Activated CD4-positive, CD25-positive, alpha-beta regulatory T cell treated with anti-CD3 and anti-CD28 coated beads, Interleukin-2, amount 50 U/mL, for 72 hours (primary cell): ENCODE results near the gene SCAF4.
A peak's percentile ranks its signal among the peaks of the same experiment; 100 is the strongest.
"Not testable (repeated sequence)": the region's sequence is repeated elsewhere in the genome, so short reads cannot be mapped to it uniquely, and the experiment has no call there.

Experiments
- DNase-seq: peaks from one replicate; pipeline ENCODE4 v3.0.0; 2021

The SCAF4 gene

DNA sequence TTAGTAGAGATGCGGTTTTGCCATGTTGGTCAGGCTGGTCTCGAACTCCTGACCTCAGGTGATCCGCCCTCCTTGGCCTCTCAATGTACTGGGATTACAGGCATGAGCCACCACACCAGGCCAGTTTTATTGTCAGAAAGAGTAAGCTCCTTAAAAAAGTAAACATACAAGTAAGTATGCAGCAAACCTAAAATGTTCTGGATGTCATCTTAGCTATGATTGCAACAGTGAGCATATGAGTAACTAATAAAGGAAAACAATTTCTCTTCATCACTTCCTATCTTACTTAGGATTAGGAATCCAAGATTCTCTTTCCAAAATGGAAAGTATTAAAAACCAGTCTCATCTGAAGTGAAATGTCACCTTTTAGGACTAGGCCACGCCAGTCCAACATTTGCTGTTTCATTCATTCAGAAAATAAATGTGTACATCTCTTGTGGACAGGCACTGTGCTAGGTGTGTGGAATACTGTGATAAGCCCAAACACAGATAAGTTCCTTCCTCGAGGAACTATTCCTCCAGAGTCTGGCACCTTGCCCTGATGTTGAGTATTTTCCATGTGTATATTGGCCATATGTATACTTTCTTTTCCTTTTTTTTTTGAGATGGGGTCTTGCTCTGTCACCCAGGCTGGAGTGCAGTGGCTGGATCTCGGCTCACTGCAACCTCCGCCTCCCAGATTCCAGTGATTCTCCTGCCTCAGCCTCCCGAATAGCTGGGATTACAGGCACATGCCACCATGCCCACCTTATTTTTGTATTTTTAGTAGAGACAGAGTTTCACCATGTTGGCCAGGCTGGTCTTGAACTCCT, 5.9 kb upstream of the SCAF4 start:
- DNase-seq: not testable (repeated sequence)

DNA sequence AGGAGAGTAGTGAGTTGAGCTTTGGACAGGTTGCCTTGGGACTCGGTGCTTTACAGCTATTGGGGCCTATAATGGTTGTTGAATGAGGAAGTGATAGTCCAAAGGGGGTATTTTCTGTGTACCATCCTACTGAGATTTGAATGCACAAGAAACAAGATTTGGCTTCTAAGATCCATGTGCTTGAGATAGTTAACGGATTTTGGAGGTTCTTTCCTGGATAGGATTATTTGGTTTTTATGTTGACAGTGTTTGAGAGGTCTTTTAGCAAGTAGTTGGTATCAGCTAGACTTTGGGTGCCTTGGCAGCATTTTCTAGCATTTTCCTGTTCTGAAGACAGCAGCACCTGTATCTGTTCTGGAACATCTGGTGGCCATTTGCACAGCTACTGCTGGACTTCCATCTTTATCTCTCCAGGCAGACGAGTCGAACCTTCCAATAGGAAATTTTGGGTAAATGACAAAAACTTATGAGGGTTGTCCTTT, 3.6 kb upstream of the SCAF4 start:
- DNase-seq: no peak

GRCh38 chr21:31733551-31734149, 1.7 kb upstream of the SCAF4 start:
- no peak for DNase-seq

DNA sequence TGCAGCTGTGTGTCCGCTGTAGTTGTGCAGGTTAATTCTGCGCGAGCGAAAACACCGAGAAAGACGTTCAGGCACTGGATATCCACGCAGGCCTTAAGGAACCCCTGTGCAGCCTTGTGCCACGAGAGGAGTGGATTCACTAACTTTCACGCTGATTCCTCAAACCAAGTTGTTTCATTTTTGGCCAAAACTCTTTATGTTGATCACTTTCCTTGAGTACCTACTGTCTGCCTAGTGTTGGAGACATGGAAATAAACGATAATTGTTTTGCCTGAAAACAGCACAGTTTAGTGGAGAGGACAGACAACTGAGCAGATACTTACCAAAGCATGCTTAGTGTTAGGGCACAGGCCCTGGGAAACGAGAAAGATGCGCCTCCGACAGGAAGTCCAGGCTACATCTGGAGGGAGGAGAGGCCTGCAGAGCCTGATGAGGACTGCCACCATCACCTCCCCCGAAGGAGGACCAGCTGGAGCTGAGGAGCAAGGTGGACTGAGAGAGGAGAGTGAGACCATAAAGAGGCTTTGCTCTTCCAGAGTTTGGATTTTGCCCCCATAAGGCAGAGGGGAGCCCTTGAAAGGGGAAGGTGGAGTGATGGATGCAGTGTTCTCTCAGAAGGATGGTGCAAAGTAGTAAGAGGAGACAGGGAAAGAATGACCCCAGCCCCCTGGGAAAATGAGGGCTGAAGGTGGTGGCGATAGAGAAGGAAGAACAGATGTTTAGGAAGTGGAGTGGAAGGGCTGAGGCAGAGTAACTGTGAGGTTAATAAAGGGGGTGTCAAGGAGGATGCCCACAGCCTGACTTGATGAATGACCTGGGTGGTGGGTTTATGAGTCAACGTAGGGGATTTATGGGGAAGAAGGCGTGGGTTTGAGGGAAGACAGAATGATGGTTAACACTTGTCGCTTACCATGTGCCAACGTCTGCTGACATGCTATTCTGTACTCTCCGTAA, 956 bp upstream of the SCAF4 start:
- DNase-seq: peak; percentile 36

DNA sequence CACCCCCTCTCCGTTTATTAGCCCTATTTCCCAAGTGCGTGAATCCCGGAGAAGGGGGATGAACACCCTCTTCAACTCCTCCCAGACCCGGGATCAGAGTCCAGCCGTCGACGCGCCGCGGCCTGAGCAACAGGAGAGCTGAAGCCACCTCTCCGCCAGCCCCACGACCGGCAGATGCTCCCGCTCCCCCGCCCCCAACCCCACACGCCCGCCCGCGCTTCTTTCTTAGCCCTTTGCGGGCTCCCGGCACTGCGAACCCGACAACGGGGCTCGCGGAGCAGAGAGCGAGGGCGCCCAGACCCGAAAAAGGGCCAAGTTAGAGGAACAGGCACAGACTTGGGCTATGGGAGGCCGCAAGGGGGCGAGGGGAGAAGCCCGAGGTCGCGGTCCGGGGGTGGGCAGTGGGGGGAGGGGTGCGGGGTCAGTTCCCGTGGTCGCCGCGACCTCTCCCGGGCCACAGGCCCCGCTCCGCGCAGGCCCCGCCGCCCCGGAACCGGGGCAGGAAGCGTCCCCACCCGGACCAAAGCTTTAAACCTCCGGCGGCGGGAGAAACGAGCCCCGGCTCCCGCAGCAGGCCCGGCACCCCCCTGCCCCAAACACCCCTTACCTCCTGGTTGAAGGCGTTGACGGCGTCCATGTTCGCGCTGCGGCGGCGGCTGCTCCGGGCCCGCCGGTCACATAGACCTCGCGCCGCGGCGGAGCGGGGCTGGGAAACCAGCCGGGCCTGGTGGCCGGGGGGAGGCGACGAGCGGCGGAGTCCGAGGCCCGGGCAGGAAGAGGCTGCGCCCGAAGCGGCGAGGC, 662 bp downstream of the SCAF4 start:
- DNase-seq: peak; percentile 52

DNA sequence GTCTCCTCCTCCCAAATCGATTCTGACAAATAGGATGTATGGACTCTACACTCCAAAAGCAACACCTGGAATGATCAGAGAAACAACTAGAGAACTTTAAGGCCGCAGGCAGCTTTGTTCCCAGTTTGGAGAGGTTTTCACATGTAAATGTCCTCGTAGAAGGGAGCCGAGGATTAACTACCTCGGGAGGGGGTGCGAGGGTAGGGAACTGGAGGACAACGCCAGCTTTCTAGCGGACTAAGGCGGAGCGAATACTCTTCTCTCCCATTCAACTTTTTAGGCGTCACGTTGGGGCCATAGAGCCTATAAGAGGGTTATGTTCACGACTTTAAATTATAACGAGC, 1.2 kb downstream of the SCAF4 start:
- no peak for DNase-seq

DNA sequence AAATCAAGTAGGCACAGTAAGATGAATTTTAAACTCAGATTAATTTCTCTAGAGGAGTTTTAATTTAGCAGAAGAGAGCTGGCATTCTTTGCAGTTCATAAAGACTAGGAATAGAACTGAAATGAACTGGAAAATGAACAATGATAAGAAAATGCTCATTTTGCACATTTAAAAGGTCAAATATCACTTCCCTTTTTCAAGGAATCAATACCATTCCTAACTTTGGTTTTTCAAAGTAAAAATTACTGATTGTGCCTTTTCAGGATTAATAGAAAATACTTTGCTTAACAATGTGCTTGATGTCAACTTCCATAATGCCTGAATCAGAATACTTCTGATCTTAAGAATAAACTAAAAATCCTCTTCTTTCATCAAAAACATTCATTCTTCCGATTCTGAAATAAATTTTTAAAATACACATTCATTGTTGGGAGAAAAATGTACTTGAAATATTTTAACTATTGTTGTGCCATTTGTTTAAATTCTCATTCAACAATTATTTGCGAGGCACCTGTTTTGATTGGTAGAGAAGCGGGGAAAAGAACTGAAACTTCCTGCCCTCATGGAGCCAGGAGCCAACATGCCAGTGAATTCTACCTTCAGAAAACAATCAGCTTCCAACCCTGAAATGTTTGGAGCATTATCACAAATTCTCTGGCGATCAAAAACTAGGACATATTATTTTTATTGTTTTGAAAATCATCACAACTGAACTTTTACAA, 2.1 kb downstream of the SCAF4 start:
- no peak for DNase-seq

GRCh38 chr21:31728952-31729351, 3.0 kb downstream of the SCAF4 start:
- DNase-seq: no peak

GRCh38 chr21:31728191-31728590, 3.7 kb downstream of the SCAF4 start:
- no peak for DNase-seq

- no peak for DNase-seq
Measured at GRCh38 chr21:31727181-31727580, 4.7 kb downstream of the SCAF4 start.

- no peak for DNase-seq
Measured at GRCh38 chr21:31726407-31726806, 5.5 kb downstream of the SCAF4 start.

- DNase-seq: no peak
Measured at GRCh38 chr21:31725202-31725839, 6.6 kb downstream of the SCAF4 start.

DNA sequence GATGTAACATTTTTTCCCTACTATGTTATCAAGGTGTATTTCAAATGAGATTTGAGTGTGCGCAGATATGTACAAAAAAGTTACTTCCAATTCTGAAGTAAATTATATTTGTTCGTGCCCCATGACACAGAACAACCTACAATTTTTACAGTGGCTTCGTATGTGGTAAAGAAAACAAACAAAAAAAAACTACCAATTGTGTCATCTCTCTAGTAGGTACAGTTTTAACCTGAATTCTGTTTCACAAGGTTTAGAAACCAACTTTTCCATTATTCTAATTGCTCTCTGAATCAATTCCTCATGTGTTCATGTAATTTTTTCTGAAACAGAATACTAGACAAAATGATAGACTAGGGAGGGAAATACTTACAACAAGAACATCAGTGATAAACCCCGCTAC, 7.4 kb downstream of the SCAF4 start:
- DNase-seq: no peak

GRCh38 chr21:31721381-31721780, 10.5 kb downstream of the SCAF4 start:
- DNase-seq: no peak

DNA sequence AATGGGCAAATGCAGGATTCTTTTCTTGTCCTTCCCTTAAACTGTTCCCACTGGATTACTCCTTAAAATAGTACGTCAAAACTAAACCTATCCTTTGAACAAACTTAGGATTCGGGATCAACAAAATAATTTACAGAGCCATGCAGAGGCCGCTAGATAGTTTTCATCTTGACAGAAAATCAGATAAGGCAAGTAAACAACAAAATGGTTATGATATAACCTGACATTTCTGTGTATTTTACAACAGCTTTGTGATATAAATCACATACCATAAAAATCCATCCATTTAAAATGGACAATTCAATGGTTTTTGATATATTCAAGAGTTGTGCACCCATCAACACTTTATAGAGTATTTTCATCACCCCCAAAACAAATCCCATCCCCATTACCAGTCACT, 11.2 kb downstream of the SCAF4 start:
- DNase-seq: no peak

DNA sequence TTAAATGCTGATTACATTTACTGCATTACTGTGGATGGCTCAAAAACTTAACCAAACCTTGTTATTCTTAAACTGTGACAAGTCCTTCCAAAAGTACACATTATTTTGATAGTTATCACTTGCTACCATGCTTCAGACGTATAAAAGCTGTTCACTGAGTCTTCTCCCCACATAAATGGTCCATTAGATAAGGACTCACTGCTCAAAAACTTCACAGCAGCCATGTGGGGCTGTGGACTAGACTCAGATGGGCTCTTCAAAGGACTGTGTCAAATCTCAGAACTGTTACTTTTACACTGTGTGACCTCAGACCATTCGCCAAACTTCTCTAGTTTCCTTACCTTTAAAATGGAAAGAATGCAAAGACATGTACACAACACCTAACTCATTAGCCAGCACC, 11.6 kb downstream of the SCAF4 start:
- no peak for DNase-seq

GRCh38 chr21:31716106-31716505, 15.8 kb downstream of the SCAF4 start:
- no peak for DNase-seq

- no peak for DNase-seq
Measured at GRCh38 chr21:31714741-31715365, 17.1 kb downstream of the SCAF4 start.

- DNase-seq: no peak
Measured at GRCh38 chr21:31713973-31714740, 17.8 kb downstream of the SCAF4 start.

DNA sequence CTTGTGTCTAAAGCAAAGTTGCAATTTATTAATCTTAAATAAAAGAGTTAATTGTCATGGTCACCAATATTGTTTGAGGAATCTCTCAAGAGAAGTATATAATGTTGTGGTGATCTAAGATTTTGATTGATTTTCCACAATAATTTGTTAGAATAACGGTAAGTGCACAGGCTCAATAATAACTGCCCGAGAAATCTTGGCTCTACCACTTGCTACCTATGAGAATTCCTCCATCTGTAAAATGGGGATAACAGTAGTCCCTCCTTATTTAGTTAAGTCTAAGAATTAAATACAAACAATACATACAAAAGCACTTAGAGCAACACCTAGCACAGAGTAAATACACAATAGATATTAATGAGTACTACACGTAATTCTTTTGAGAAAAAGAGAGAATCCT, 18.8 kb downstream of the SCAF4 start:
- no peak for DNase-seq
